Testis (tissue), 3 donors: Measurements from ENCODE around the gene SBNO2. TPM values are rescaled to one million over a fixed set of nuclear protein-coding genes. Genes with fewer than 3 reads are reported as not detected.
"Not testable (repeated sequence)": the region's sequence is repeated elsewhere in the genome, so short reads cannot be mapped to it uniquely, and the experiment has no call there.

Experiments used
- DNase-seq: peaks from one replicate; pipeline ENCODE4 v3.0.0-alpha.2; 2019
- H3K27ac ChIP-seq, 2 donors: fragments of 200-600 bp; sonication (generic); one replicate each; pipeline ENCODE4 v1.5.1; 2019
- H3K27me3 ChIP-seq: fragments of 200-600 bp; sonication (generic); one replicate; pipeline ENCODE4 v1.5.1; 2019
- H3K36me3 ChIP-seq: fragments of 200-600 bp; sonication (generic); one replicate; pipeline ENCODE4 v1.5.1; 2017; ENCODE audit warnings: low read depth; ENCODE audit errors: missing control alignments
- H3K4me1 ChIP-seq: fragments of 200-600 bp; sonication (generic); one replicate; pipeline ENCODE4 v1.5.1; 2019
- H3K4me3 ChIP-seq, 2 donors: fragments of 200-600 bp; sonication (generic); one replicate each; pipeline ENCODE4 v1.5.1; 2017 to 2019
- H3K9me3 ChIP-seq: fragments of 200-600 bp; sonication (generic); one replicate; pipeline ENCODE4 v1.5.1; 2017
- CTCF ChIP-seq, 3 experiments: fragments of 450-650 bp in 2 of 3; fragments of 200-600 bp in 1 of 3; sonication (generic) in 1 of 3; IDR thresholded peaks; one replicate each; pipeline ENCODE4 v1.5.1; 2016 to 2019; ENCODE audit warnings: antibody characterized with exemption in 3 of 3, mild to moderate bottlenecking in 2 of 3, moderate library complexity in 1 of 3
- POLR2A ChIP-seq: fragments of 450-650 bp; IDR thresholded peaks from one replicate; pipeline ENCODE4 v1.6.1; 2017; ENCODE audit warnings: antibody characterized with exemption, mild to moderate bottlenecking, moderate library complexity
- WGBS, 2 donors: methylation state at CpG; one replicate each; pipeline ENCODE4 v1.1.5; 2018; 5-methylcytosine and 5-hydroxymethylcytosine counted together
- intact Hi-C: fragments of 100-400 bp; cut with DNase I; formaldehyde crosslinking; loops from one replicate; pipeline ENCODE4 v1.15.1; 2023; ENCODE audit warnings: low total_unique reads
- polyA plus RNA-seq: library from polyadenylated mRNA; stranded (reverse); fragments of 350-450 nt; fragmentation: Illumina TruSeq; extraction: RNeasy Lipid Tissue Mini Kit (QIAGEN cat#74804); gene quantifications from one replicate; pipeline ENCODE4 v1.2.3, GENCODE V29; 2014; ENCODE audit warnings: low read depth, low replicate concordance; ENCODE audit not compliant: insufficient read depth
- total RNA-seq, 2 donors: library from RNA; depleted of rRNA; stranded (reverse); fragments of >200 nt; gene quantifications; one replicate each; pipeline ENCODE4 v1.2.3, GENCODE V29; 2016

The SBNO2 gene
- total and polyA plus RNA-seq, 3 donors from 2014 or later = 34.3 to 65.0 (median 58.9) TPM

GRCh38 chr19:1206864-1207450, 32.9 kb upstream of the SBNO2 start:
- 1% methylated on average over 34 to 38 of the region's 38 CpGs for WGBS, 2 donors
- intact Hi-C loops = no loop called here
- DNase-seq = peak; percentile 62
- H3K27me3 ChIP-seq = no peaks in the 10 kb centered on the region
- peak overlapping the region; percentile 83 to 93 for H3K27ac ChIP-seq
- H3K36me3 ChIP-seq = no peaks in the 10 kb centered on the region
- H3K4me3 ChIP-seq = peak overlapping the region; percentile 69 to 80
- H3K9me3 ChIP-seq = no peaks in the 10 kb centered on the region
- peaks cover 57% of the 10 kb centered on the region for H3K4me1 ChIP-seq
- TF ChIP-seq CTCF (IDR thresholded peaks at IDR 0.05) = no peak
- no peak for TF ChIP-seq POLR2A

GRCh38 chr19:1206150-1206863, 32.2 kb upstream of the SBNO2 start:
- no peak for DNase-seq
- peaks cover 51% of the 10 kb centered on the region for H3K4me1 ChIP-seq
- WGBS, 2 donors = 0 to 1% methylated on average over 23 to 41 of the region's 78 CpGs
- no peaks in the 10 kb centered on the region for H3K9me3 ChIP-seq
- H3K4me3 ChIP-seq = peak overlapping the region; percentile 69 to 80
- peak overlapping the region; percentile 83 to 93 for H3K27ac ChIP-seq
- H3K27me3 ChIP-seq = no peaks in the 10 kb centered on the region
- intact Hi-C loops = no loop called here
- no peaks in the 10 kb centered on the region for H3K36me3 ChIP-seq
- TF ChIP-seq CTCF (IDR thresholded peaks at IDR 0.05) = no peak
- TF ChIP-seq POLR2A = no peak

GRCh38 chr19:1205114-1206099, 31.3 kb upstream of the SBNO2 start, which contains the start of gene STK11:
Gene STK11 (plus strand): TSS chr19:1205778. CDS start chr19:1206914, 1,136 bp downstream.
- TF ChIP-seq POLR2A (peak; percentile 72), CTCF (IDR thresholded peaks at IDR 0.05) (no peak)
- no peaks in the 10 kb centered on the region for H3K9me3 ChIP-seq
- H3K27ac ChIP-seq = peak within 1 kb of the TSS; percentile 83 to 93
- intact Hi-C loops = no loop called here
- no peaks in the 10 kb centered on the region for H3K27me3 ChIP-seq
- no peaks in the 10 kb centered on the region for H3K36me3 ChIP-seq
- 4 to 8% methylated on average over 14 to 71 of the region's 114 CpGs for WGBS, 2 donors
- peaks cover 42% of the 10 kb centered on the region for H3K4me1 ChIP-seq
- peak; percentile 98 for DNase-seq
- peak within 1 kb of the TSS; percentile 69 to 80 for H3K4me3 ChIP-seq

GRCh38 chr19:1200614-1201013, 26.5 kb upstream of the SBNO2 start:
- H3K27ac ChIP-seq, DNase-seq, H3K4me3 ChIP-seq, H3K27me3 ChIP-seq, intact Hi-C loops, H3K9me3 ChIP-seq, H3K36me3 ChIP-seq: not testable (repeated sequence)
- H3K4me1 ChIP-seq = peaks cover 22% of the 10 kb centered on the region
- WGBS, 2 donors = 86 to 91% methylated on average over 3 to 4 of the region's 4 CpGs

- Histone ChIP-seq H3K36me3 (no peaks in the 10 kb centered on the region), H3K27ac (no peak overlapping the region), H3K9me3 (no peaks in the 10 kb centered on the region), H3K4me1 (peaks cover 15% of the 10 kb centered on the region), H3K27me3 (no peaks in the 10 kb centered on the region), H3K4me3 (no peak overlapping the region)
- intact Hi-C loops = no loop called here
- TF ChIP-seq CTCF (IDR thresholded peaks at IDR 0.05) (no peak), POLR2A (no peak)
- 86 to 90% methylated on average over 10 of the region's 10 CpGs for WGBS, 2 donors
- DNase-seq = no peak
These were observed 25.5 kb upstream of the SBNO2 start for GRCh38 chr19:1199531-1199930.
